SJCRH30 (cell line): ENCODE measurements around the gene PADI3. TPM values are rescaled to one million over a fixed set of nuclear protein-coding genes. Genes with fewer than 3 reads are reported as not detected.

Source experiments
- DNase-seq, 2 experiments: peaks; one replicate each; pipeline ENCODE4 v3.0.0-alpha.2; 2015 to 2020
- H3K27ac ChIP-seq: fragments of 250-450 bp; sonication (Bioruptor Pico); 2 replicates; pipeline ENCODE4 v1.5.1; 2020; ENCODE audit warnings: mild to moderate bottlenecking, moderate library complexity
- H3K27me3 ChIP-seq: fragments of 250-450 bp; sonication (Bioruptor Pico); 2 replicates; pipeline ENCODE4 v1.5.1; 2020; ENCODE audit warnings: mild to moderate bottlenecking, moderate library complexity
- H3K36me3 ChIP-seq: fragments of 250-450 bp; sonication (Bioruptor Pico); 2 replicates; pipeline ENCODE4 v1.5.1; 2020; ENCODE audit warnings: mild to moderate bottlenecking, moderate library complexity
- H3K4me1 ChIP-seq: fragments of 250-450 bp; sonication (Bioruptor Pico); 2 replicates; pipeline ENCODE4 v1.5.1; 2020; ENCODE audit warnings: mild to moderate bottlenecking, moderate library complexity
- H3K4me3 ChIP-seq: fragments of 250-450 bp; sonication (Bioruptor Pico); 2 replicates; pipeline ENCODE4 v1.5.1; 2020; ENCODE audit warnings: mild to moderate bottlenecking, moderate library complexity
- H3K9me3 ChIP-seq: fragments of 250-450 bp; sonication (Bioruptor Pico); replicated peaks from 2 replicates; pipeline ENCODE4 v1.5.1; 2020; ENCODE audit warnings: mild to moderate bottlenecking, moderate library complexity
- total RNA-seq: library from RNA; depleted of rRNA; stranded (reverse); fragments of >200 nt; shearing (Covaris generic); gene quantifications from 2 replicates; pipeline ENCODE4 v1.2.3, GENCODE V29; 2014

Gene PADI3
- total RNA-seq, 1 experiment from 2014 or later = 6.1 TPM

DNA sequence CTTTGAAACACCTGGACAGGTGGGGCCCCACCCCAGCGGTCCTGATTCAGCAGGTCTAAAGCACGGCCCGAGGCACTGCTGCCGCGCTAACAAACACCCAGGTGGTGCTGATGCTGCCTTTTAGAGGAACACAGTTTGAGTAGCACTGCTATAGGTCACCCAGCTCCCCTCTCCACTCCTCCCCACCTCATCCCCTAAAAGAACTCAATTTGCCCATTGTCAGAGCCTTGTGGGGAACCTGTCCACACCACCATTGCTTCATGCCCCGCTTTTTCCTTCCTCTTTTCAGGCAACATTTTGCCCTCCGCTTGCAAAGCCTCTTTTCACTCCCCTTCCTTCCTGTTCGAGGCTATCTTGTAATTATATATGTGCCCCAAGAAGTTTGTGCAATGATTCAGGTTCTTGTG, 32.9 kb downstream of the PADI3 start:
- Histone ChIP-seq H3K36me3 (no peaks in the 10 kb centered on the region), H3K27ac (no peak overlapping the region), H3K27me3 (no peaks in the 10 kb centered on the region; the same call in 1 of the 2 replicates), H3K9me3 (no peaks in the 10 kb centered on the region), H3K4me1 (peaks cover 1% of the 10 kb centered on the region), H3K4me3 (no peak overlapping the region)
- no peak for DNase-seq

DNA sequence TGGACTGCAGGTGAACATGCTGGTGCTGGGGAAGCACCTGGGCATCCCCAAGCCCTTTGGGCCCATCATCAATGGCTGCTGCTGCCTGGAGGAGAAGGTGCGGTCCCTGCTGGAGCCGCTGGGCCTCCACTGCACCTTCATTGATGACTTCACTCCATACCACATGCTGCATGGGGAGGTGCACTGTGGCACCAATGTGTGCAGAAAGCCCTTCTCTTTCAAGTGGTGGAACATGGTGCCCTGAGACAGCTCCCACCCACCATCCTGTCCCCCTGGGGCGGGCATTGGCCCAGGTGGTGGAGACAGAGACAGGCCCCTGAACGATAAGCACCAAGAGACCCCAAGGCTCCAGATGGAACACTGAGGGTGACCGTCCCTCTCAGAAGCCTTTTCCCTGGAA, 33.9 kb downstream of the PADI3 start:
- no peak overlapping the region for H3K4me3 ChIP-seq
- H3K36me3 ChIP-seq = no peaks in the 10 kb centered on the region
- no peak overlapping the region for H3K27ac ChIP-seq
- H3K9me3 ChIP-seq = no peaks in the 10 kb centered on the region
- no peaks in the 10 kb centered on the region; the same call in 1 of the 2 replicates for H3K27me3 ChIP-seq
- no peak for DNase-seq
- peaks cover 10% of the 10 kb centered on the region for H3K4me1 ChIP-seq

DNA sequence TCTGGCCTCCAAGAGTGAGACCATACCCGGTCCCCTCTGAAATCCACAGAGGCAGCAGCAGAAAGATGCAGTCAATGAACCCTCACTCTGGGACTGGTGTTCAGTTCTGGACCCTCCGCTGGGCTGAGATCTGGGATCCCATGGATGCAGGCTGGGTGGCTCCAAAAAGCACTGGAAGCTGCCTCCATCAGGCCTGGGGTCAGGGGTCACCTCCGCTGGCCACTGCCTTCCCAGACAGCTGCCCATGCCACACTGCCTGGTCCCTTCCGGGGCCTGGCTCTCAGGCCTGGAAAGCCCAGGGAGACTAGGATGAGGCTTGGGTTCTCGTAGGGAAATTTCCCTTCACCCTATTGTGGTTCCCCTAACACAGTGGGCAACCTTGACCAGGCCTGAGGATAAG, 37.7 kb downstream of the PADI3 start:
- no peak overlapping the region for H3K4me3 ChIP-seq
- H3K27ac ChIP-seq = no peak overlapping the region; the same call in 1 of the 2 replicates
- peaks cover 13% of the 10 kb centered on the region for H3K4me1 ChIP-seq
- no peak for DNase-seq
- no peaks in the 10 kb centered on the region for H3K36me3 ChIP-seq
- no peaks in the 10 kb centered on the region for H3K9me3 ChIP-seq
- peaks cover 6% of the 10 kb centered on the region; the same call in 1 of the 2 replicates for H3K27me3 ChIP-seq

DNA sequence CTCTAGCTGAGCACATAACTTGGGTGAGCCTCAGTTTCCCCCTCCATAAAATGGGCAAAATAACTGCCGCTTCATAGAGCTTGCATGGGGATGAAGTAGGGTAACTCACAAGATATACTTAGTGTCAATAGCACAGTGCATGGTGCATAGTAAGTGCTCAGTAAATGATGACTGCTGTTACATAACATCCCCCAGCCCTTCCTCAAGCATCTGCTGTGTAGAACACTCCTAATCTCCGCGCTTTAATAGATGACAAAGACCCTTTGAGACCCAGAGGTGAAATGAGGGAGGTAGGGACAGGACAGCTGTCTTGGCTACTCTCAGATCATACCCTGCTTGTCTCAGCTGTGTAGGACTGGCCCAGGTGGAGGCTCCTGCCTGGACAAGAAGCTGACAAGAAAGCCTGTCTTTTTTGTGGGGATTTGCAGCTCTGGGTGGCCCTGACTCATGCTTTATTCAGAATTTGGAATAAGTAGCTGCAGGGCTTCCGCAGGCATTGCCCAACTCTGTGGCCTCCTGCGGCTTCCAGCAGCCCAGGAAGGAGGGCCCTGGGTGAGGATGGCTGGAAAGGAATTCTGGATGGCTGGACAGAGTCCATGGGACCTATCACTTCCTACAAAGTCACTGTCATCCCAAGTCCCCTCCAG, 38.4 kb downstream of the PADI3 start:
- DNase-seq = peak; percentile 85 to 91

DNA sequence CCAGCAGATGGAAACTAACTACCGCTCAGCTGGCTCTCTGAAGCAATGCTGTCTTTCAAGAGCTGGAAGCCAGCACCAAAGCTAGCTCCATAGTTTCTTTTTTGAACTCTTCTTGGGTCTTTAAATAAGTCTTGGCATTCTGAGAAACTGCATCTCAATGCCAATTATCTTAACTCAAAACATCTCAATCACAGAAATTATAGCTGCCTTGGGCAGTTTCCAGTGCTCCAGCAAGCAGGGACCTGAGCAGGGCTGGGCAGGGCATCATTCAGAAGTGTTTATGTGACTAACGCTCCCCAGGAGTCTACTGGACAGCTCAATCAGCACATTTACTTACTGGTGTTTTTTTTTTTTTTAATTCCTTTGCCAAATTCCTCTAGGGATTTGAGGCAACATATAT, 40.8 kb downstream of the PADI3 start:
- no peak overlapping the region for H3K4me3 ChIP-seq
- H3K36me3 ChIP-seq = no peaks in the 10 kb centered on the region
- no peaks in the 10 kb centered on the region for H3K9me3 ChIP-seq
- peaks cover 20% of the 10 kb centered on the region for H3K27me3 ChIP-seq
- H3K4me1 ChIP-seq = peaks cover 13% of the 10 kb centered on the region
- no peak overlapping the region for H3K27ac ChIP-seq
- no peak for DNase-seq

More for the DNA sequence above, 38.4 kb downstream of the PADI3 start:
- H3K36me3 ChIP-seq = no peaks in the 10 kb centered on the region
- no peak overlapping the region for H3K4me3 ChIP-seq
- peaks cover 13% of the 10 kb centered on the region for H3K4me1 ChIP-seq
- H3K9me3 ChIP-seq = no peaks in the 10 kb centered on the region
- H3K27ac ChIP-seq = no peak overlapping the region; the same call in 1 of the 2 replicates
- H3K27me3 ChIP-seq = peaks cover 10% of the 10 kb centered on the region; the same call in 1 of the 2 replicates

DNA sequence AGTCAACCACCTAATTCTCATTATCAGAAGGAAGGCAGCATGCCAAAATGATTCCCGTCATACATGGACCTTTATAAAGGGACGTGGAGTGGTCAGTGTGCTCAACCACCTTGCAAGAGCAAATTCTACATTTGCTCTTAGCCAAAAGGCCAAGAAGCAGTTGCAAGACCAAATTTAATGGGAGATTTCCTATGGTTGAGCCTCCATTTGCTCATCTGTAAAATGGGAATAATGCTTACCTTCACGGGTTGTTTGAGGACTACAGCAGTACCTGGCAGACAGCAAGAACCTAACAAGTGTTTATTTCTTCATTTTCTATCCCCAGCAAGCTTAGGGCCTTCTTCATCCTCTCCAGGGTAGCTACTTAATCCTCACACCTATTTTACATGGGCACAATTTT, 41.7 kb downstream of the PADI3 start:
- Histone ChIP-seq H3K27ac (no peak overlapping the region), H3K27me3 (peaks cover 20% of the 10 kb centered on the region), H3K4me1 (peaks cover 13% of the 10 kb centered on the region), H3K9me3 (no peaks in the 10 kb centered on the region), H3K36me3 (no peaks in the 10 kb centered on the region), H3K4me3 (no peak overlapping the region)
- no peak for DNase-seq

DNA sequence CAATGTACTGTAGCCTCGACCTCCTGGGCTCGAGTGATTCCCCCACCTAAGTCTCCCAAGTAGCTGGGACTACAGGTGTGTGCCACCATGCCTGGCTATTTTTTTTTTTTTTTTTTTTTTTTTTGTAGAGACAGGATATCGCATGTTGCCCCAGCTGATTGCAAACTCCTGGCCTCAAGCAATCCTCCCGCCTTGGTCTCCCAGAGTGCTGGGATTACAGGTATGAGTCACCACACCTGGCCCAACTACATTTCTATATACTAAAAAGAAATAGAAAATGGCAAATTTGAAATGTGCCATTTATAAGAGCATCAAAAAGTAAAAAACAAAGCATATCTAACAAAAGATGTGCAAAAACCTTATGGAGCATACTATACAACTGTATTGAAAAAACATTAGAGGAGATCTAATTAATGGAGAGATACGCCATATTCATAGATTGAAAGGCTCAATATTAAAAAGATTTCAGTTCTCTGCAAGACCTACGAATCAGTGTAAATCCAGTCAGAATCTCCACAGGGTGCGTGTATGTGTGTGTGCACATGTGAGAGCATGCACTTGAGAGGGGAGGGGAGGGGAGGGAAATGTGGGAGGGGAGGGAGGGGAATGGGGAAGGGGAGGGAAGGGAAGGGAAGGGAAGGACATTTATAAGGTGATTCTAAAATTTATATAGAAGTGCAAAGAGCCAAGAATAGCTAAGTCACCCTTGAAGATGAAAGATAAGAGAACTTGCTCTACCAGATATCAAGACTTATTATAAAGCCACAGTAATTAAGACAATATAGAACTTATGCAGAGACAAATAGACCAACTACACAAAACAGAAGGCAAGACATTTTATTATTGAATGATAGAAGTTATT, 43.6 kb downstream of the PADI3 start:
- H3K9me3 ChIP-seq = peaks cover 2% of the 10 kb centered on the region; the same call in 1 of the 2 replicates
- DNase-seq = no peak
- H3K4me1 ChIP-seq = peaks cover 6% of the 10 kb centered on the region
- H3K36me3 ChIP-seq = no peaks in the 10 kb centered on the region
- no peak overlapping the region for H3K27ac ChIP-seq
- H3K4me3 ChIP-seq = no peak overlapping the region
- peaks cover 24% of the 10 kb centered on the region for H3K27me3 ChIP-seq

DNA sequence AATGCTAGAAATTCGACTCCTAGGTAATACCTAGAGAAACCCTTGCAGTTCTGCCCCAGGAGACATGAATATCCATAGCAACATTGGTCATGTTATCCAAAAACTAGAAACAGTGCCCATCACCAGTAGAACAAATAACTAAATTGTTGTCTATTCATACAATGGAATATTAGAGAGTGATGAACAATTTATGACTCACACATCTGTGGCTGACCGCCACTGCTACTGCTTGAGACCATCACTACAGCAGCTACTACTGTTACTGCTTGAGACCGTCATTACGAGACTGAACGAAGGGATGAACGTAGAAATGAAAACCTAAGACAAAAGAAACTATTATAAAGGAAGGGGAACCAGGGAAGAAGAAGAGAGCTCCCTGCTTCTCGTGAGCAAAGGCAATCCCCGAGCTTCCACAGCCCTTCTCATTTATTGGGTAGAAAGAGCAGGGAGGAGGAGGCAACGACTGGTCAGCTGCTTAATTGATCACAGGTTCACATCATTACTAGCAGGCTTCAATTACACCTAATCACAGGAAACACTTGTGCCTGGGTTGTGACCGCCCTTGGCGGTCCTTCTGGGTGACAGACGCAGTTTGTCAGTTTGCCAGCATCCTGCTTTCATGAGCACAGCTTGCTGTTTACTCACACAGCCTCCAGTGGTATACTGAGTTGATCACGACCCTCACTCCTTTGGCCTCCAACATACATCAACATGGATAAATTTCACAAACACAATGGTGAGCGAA, 45.0 kb downstream of the PADI3 start:
- H3K36me3 ChIP-seq = no peaks in the 10 kb centered on the region
- H3K4me3 ChIP-seq = no peak overlapping the region
- H3K9me3 ChIP-seq = peaks cover 2% of the 10 kb centered on the region; the same call in 1 of the 2 replicates
- no peaks in the 10 kb centered on the region for H3K4me1 ChIP-seq
- no peak overlapping the region for H3K27ac ChIP-seq
- DNase-seq = no peak
- H3K27me3 ChIP-seq = peaks cover 28% of the 10 kb centered on the region

DNA sequence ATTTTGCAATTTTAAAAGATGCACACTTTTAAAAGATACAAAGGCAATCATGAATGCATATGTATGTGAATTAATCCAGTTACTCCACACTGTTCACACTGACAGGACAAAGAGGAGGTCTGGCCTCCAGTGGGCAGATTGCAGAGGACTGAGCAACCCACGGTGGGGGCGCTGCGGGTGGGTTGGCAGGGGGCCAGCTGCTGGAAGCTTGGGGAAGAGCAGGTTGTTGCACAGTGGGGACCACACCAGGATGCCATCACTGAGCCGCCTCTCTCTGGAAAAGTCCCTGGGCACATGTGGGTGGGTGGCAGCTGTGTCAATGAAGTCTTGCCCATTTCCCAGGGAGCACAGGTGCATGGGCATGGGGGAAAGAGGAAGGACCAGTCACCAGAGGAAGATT, 46.4 kb downstream of the PADI3 start:
- Histone ChIP-seq H3K4me1 (no peaks in the 10 kb centered on the region), H3K27ac (no peak overlapping the region), H3K9me3 (peaks cover 2% of the 10 kb centered on the region; the same call in 1 of the 2 replicates), H3K4me3 (no peak overlapping the region), H3K36me3 (no peaks in the 10 kb centered on the region), H3K27me3 (peaks cover 28% of the 10 kb centered on the region)
- DNase-seq = no peak

DNA sequence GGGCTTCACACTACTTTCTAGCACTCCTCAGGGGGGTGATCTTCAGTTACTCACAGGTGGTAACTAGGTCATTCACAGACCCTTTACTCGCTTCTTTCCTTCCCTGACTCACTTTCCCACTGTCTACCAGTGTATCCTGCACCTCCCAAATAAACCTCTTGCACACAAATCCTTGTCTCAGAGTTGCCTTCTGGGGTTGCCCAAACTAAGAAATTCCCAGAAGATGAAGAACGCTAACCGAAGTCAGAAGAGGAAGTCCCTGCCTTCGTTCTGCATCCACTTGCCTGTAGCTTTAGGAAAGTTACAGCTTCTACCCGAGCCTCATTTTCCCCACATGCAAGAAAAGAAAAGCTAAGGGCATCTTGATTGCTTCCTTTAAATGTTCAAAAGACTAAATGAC, 47.2 kb downstream of the PADI3 start:
- DNase-seq = no peak
- Histone ChIP-seq H3K27ac (no peak overlapping the region), H3K4me1 (no peaks in the 10 kb centered on the region), H3K4me3 (no peak overlapping the region), H3K9me3 (peaks cover 2% of the 10 kb centered on the region; the same call in 1 of the 2 replicates), H3K27me3 (peaks cover 24% of the 10 kb centered on the region), H3K36me3 (no peaks in the 10 kb centered on the region)

DNA sequence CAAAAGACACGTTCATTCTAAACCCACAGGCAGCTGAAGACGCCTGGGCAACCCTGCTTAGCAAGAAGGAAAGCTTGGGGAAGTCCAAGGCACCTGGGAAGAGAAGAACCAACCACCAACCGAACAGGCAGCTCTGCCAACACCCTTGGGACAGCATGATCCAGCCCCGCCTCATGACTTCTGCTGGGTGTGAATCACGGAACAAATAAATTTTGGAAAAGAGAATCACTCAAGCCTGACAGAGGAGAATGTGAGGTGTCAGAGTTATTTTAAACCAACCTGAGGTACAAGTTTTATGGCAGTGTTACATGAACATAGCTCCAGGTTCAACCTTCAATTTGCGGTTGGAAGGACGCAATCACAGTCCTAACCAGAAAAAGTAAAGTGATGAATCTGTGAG, 49.1 kb downstream of the PADI3 start:
- H3K9me3 ChIP-seq = peaks cover 11% of the 10 kb centered on the region
- H3K27ac ChIP-seq = no peak overlapping the region
- H3K4me1 ChIP-seq = no peaks in the 10 kb centered on the region
- DNase-seq = no peak
- H3K27me3 ChIP-seq = peaks cover 19% of the 10 kb centered on the region
- no peak overlapping the region for H3K4me3 ChIP-seq
- no peaks in the 10 kb centered on the region for H3K36me3 ChIP-seq

DNA sequence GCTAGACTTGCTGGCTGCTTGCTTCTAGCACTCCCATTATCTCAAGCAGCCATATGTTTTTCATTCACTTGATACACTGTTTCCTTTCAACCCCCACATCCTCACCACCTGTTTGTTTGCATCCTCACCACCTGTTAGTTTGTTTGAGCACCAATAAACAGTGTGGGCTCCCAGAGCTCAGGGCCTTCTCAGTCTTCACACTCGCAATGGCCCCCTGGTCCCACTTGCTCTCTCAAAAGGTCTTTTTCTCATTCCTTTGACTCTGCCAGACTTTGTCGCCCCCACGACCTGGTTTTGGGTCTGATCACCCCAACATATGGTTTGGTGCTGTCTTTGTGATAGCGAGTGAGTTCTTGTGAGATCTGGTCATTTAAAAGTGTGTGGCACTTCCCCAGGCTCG, 52.9 kb downstream of the PADI3 start:
- no peak overlapping the region for H3K4me3 ChIP-seq
- H3K27me3 ChIP-seq = peaks cover 6% of the 10 kb centered on the region; the same call in 1 of the 2 replicates
- DNase-seq = peak in 1 of 2 experiments; percentile 30
- H3K9me3 ChIP-seq = peaks cover 8% of the 10 kb centered on the region
- no peak overlapping the region for H3K27ac ChIP-seq
- 0 out of 2 replicates have a peak, but pooled peaks cover 4% of the 10 kb centered on the region for H3K4me1 ChIP-seq
- no peaks in the 10 kb centered on the region for H3K36me3 ChIP-seq

DNA sequence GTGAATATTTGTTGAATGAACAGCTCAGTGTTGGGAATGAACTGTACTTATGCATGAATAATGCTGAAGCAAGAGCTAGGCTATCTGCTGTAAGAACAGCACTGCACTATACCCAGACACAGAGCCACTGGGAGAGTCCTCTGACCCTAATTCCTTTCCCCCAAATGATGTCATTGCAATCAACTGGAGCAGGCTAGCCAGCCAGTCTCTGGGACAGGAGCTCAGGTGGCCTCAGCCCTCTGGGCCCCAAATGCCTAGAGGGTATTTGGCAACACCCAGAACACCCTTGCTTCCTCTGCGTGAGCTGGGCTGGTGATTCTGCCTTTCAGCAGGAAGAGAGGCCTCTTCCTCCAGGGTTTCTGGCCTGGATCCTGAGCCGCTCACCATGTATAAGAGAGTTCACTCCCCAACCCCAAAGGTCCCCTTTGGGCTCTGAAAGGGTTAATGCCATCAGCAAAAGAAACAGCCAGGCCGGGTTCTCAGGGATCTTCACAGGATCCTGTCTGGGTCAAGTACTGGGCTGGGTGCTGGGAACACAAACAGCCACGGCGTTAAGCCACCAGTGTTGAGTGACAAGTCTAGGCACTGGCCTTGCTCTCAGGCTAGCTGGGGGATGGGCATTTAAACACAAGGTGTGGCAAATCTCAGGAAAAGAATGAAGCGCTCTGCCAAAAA, 55.4 kb downstream of the PADI3 start:
- peak; percentile 29 to 62 for DNase-seq
- Histone ChIP-seq H3K4me1 (0 out of 2 replicates have a peak, but pooled peaks cover 4% of the 10 kb centered on the region), H3K36me3 (no peaks in the 10 kb centered on the region), H3K9me3 (peaks cover 8% of the 10 kb centered on the region), H3K27ac (no peak overlapping the region), H3K4me3 (no peak overlapping the region), H3K27me3 (peaks cover 9% of the 10 kb centered on the region; the same call in 1 of the 2 replicates)

DNA sequence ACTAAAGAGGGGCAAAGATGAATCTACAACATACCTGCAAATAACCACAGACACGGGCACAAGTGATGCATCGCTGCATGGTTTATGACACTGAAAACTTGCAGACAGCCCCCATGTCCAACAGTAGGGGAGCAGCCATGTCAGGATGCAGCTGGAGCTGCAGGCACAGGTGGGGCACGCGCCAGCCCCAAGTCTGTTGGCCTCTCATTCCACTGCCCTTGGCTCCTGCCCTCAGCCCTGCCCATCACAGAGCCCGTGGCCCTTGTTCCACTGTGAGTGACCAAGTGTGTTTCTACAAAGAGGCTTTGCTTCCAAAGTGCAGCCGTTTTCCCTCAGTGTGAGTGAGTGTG, 55.9 kb downstream of the PADI3 start:
- H3K4me3 ChIP-seq = no peak overlapping the region
- peak in 1 of 2 experiments; percentile 25 for DNase-seq
- H3K27ac ChIP-seq = no peak overlapping the region

More for the DNA sequence above, 55.9 kb downstream of the PADI3 start:
- peaks cover 8% of the 10 kb centered on the region for H3K9me3 ChIP-seq
- H3K4me1 ChIP-seq = 0 out of 2 replicates have a peak, but pooled peaks cover 4% of the 10 kb centered on the region
- peaks cover 10% of the 10 kb centered on the region; the same call in 1 of the 2 replicates for H3K27me3 ChIP-seq
- H3K36me3 ChIP-seq = no peaks in the 10 kb centered on the region
